AG08396 (cell line): ENCODE data around the gene DCTN2.
"Not testable (repeated sequence)": the region's sequence is repeated elsewhere in the genome, so short reads cannot be mapped to it uniquely, and the experiment has no call there.

Experiments
- DNase-seq: peaks from one replicate; pipeline ENCODE4 v3.0.0; 2012; ENCODE audit warnings: low spot score, mixed read lengths

DCTN2 gene

GRCh38 chr12:57515408-57515933 lies 31.5 kb downstream of the DCTN2 start:
- DNase-seq, result no peak

GRCh38 chr12:57514720-57515407 lies 32.1 kb downstream of the DCTN2 start:
- no peak for DNase-seq

DNA sequence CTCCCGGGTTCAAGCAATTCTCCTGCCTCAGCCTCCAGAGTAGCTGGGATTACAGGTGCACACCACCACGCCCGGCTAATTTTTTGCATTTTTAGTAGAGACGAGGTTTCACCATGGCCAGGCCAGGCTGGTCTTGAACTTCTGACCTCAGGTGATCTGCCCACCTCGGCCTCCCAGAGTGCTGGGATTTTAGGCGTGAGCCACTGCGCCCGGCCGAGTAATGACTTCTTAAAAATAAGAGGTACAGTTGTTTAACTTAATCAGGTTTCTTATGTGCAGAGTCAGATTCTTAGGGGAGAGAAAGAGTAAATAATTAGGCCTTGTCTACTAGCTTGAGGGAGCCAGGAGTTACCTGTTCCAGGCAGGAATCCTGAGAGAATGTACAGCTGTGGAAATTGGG lies 32.7 kb downstream of the DCTN2 start:
- not testable (repeated sequence) for DNase-seq

GRCh38 chr12:57513677-57514076 lies 33.3 kb downstream of the DCTN2 start:
- DNase-seq, result not testable (repeated sequence)

DNA sequence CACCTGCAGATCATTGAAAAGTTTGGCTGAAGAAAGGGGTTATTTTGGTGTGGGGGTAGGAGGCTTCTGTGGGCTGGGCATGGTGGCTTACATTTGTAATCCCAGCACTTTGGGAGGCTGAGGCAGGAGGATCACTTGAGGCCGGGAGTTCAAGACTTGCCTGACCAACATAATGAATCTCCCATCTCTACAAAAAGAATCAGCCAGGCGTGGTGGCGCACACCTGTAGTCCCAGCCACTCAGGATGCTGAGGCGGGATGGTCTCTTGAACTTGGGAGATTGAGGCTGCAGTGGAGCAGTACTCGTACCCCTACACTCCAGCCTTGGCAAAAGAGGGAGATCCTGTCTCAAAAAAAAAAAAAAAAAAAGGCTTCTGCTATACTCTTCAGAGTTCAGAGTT lies 33.7 kb downstream of the DCTN2 start:
- DNase-seq, result no peak

GRCh38 chr12:57512665-57513064 lies 34.3 kb downstream of the DCTN2 start:
- no peak for DNase-seq

DNA sequence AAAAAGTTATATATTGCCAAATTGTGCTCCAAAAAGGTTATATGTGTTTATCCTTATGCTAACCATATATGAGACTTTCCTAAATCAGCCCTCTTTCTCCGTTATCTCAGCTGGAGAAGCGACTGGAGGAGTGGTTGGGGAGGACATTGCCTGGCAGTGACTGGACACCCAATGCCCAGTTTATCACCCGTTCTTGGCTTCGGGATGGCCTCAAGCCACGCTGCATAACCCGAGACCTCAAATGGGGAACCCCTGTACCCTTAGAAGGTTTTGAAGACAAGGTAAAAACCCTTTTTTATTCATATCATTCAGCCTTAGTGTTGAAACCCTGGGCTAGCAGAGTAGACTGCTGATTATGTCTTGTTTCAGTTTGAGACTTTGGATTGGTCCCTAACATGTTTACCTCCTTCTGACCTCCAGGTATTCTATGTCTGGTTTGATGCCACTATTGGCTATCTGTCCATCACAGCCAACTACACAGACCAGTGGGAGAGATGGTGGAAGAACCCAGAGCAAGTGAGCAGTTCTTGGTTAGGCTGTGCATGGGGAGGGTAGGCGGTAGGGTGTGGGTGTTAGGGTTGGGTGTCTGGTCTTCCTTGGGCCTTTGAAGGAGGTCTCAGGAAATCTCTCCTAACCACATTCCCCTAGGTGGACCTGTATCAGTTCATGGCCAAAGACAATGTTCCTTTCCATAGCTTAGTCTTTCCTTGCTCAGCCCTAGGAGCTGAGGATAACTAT lies 35.2 kb downstream of the DCTN2 start:
- DNase-seq, result no peak

DNA sequence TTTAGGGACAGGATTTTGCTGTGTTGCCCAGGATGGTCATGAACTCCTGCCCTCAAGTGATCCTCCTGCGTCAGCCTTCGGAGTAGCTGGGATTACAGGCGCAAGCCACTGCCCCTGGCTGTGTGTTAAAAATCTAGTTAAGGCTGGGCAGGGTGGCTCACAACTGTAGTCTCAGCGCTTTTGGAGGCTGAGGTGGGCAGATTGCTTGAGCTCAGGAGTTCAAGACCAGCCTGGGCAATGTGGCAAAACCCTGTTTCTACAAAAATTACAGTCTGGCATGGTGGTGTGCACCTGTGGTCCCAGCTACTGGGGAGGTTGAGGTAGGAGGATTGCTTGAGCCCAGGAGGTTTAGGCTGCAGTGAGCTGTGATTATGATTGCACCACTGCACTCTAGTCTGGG lies 35.8 kb downstream of the DCTN2 start:
- no peak for DNase-seq

- not testable (repeated sequence) for DNase-seq
Measured at GRCh38 chr12:57507796-57508195, 39.2 kb downstream of the DCTN2 start.

DNA sequence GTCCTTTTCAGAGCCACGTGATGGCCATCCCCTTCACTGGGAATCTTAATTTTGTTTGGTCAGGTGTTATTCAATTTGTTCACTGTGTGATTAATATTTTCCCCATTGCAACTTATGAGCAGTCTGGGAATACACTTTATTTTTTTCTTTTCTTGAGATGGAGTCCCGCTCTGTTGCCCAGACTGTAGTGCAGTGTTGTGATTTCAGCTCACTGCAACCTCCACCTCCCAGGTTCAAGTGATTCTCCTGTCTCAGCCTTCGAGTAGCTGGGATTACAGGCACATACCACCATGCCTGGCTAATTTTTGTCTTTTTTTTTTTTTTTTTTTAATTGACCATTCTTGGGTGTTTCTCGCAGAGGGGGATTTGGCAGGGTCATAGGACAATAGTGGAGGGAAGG lies 40.5 kb downstream of the DCTN2 start:
- not testable (repeated sequence) for DNase-seq

DNA sequence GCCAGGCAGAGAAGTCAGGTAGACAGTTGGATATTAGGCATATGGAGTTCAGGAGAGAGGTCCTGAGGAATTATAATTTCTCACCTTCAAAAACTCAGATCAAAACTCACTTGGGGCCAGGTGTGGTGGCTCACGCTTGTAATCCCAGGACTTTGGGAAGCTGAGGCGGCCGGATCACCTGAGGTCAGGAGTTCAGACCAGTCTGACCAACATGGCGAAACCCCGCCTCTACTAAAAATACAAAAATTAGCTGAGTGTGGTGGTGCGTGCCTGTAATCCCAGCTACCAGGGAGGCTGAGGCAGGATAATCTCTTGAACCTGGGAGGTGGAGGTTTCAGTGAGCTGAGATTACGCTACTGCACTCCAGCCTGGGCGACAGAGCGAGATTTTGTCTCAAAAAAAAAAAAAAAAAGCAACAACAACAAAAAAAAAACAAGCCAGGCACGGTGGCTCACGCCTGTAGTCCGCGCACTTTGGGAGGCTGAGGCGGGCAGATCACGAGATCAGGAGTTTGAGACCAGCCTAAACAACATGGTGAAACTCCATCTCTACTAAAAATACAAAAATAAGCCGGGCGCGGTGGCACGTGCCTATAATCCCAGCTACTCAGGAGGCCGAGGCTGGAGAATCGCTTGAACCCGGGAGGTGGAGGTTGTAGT lies 44.6 kb downstream of the DCTN2 start:
- DNase-seq, result not testable (repeated sequence)

- no peak for DNase-seq
Measured at GRCh38 chr12:57500213-57500612, 46.8 kb downstream of the DCTN2 start.

GRCh38 chr12:57498571-57498970 lies 48.4 kb downstream of the DCTN2 start:
- no peak for DNase-seq

GRCh38 chr12:57498132-57498502 lies 48.9 kb downstream of the DCTN2 start:
- DNase-seq, result no peak

DNA sequence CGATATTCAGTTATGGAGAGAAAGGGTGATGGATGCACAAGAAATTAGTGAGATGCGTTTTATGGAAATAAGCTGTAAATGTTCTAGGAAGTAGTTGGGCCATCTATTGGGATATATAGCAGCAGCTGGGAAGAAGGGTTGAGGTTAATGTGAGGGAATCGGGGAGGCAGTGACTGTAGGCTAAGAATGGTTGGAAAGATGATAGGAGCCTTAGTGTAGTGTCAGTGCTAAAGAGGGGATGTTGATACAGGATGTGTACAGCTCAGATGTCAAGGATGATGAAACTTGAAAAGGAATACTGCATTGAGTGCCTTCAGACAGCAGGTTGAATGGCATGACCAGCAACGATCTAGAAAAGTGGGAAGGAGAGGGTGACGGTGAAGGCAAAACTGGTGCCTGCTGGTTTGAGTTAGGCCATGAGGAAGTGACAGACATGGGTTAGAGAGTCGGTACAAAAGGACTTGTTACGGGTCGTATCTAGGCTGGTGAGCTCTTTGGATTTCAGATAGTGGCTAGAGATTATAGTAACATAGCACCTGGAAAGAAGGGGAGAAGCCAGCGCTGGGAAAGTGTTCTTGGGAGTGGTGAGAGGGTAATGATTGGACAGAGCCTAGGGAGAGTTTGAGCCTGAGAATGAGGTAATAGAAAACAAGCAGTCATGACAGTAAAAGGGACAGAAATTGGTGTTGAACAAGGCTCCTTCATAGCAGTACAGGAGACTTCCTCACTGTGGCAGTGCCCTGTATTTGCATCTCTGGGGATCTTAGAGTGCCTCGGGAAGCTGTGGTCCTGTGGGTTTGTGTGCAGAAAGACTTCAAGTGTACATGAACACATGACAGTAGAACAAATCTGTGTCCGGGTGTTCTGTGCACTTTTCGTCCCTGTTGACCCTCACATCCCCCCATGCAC lies 49.5 kb downstream of the DCTN2 start:
- DNase-seq, result no peak

DNA sequence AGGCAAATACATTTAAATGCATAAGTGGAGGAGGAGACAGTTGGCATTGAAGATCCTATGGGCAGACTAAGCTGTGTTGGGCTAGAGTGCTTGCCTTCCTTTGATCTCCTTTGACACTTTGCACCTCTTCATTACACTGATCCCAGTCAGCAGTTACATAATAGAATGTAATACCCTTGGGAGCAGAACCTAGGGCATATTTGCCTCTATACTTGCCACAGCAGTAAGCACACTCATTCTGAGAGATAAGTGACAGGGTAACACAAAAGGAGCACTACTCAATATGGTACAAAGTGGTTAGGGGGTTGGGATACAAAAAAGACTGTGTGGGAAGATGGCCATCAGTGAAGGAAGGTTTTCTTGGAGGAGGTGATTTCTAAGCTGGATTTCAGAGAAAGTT lies 50.2 kb downstream of the DCTN2 start:
- no peak for DNase-seq

GRCh38 chr12:57495051-57495701 lies 51.8 kb downstream of the DCTN2 start:
- DNase-seq, result not testable (repeated sequence)

DNA sequence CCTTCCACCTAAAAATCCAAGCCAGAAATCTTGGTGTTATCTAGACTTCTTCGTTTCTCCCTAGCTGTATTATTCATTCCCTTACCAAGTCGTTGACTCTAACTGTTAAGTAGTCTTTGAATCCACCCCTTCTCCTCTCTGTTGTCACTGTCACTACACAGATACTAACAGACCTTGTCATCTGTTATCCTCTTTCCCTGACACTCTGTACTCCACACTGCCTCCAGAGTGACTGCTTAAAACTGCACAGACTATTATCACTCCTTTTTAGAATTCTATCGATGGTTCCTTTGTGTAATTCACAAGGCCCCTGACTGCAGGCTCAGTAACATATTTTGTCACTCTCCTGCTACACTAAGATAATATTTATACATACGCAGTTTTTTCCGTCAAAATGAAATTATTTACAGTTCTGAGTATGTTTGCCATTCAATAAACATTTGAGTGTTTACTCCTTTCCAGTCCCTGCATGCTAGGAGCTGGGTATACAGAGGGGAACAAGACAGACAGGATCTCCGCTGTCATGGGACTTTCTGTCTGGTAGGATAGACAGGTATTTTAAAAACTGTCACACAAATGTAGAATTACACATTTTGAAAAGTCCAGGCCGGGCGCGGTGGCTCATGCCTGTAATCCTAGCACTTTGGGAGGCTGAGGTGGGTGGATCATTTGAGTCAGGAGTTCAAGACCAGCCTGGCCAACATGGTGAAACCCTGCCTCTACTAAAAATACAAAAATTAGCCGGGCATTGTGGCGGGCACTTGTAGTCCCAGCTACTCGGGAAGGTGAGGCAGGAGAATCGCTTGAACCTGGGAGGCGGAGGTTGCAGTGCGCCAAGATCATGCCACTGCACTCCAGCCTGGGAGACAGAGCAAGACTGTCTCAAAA lies 55.4 kb downstream of the DCTN2 start:
- no peak for DNase-seq

DNA sequence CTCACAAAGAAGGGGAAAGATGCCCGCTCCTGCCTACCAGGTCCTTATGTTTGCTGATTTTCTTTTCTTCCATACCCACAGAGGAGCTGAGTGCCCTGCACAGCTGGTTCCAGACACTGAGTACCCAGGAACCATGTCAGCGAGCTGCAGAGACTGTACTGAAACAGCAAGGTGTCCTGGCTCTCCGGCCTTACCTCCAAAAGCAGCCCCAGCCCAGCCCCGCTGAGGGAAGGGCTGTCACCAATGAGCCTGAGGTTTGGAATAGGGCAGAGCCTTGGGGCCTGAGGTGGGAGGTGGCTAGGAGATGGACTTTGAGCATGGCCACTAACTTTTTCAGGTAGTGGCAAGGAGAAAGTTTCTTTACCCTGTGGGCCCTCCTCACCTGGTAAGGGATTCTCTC lies 56.9 kb downstream of the DCTN2 start:
- no peak for DNase-seq

- no peak for DNase-seq
Measured at GRCh38 chr12:57489157-57489641, 57.8 kb downstream of the DCTN2 start.
